HG03342 (cell line): Measurements from ENCODE around the gene MARCHF10.
A peak's percentile ranks its signal among the peaks of the same experiment; 100 is the strongest.

Experiments used
- ATAC-seq: cut with Tn5 transposase; IDR thresholded peaks from one replicate; pipeline ENCODE4 v1.9.1; 2021; ENCODE audit warnings: mild to moderate bottlenecking, moderate library complexity; ENCODE audit not compliant: unreplicated experiment

MARCHF10 gene

GRCh38 chr17:62755141-62755851, 52.8 kb downstream of the MARCHF10 start:
- no peak for ATAC-seq

- ATAC-seq: no peak
These were observed 53.5 kb downstream of the MARCHF10 start for GRCh38 chr17:62754631-62755030.

DNA sequence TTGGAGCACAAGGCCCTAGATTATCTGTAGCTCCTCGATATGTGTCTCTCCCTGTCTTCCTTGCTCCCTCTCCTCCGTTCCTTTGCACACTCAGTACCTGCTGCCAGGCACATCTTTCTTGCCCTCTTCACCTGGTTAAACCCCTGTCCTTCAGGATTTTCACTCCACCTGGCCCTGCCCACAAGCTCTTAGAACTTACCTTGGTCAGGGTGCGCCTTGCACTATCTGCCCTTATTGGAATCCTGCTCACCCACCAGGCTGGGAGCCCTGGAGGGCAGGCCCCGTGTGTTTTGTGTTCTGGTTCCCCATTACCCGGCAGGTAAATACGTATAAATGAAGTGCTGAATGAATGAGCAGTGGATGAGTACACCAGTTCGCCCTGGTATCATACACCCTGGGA, 54.6 kb downstream of the MARCHF10 start:
- ATAC-seq: no peak

DNA sequence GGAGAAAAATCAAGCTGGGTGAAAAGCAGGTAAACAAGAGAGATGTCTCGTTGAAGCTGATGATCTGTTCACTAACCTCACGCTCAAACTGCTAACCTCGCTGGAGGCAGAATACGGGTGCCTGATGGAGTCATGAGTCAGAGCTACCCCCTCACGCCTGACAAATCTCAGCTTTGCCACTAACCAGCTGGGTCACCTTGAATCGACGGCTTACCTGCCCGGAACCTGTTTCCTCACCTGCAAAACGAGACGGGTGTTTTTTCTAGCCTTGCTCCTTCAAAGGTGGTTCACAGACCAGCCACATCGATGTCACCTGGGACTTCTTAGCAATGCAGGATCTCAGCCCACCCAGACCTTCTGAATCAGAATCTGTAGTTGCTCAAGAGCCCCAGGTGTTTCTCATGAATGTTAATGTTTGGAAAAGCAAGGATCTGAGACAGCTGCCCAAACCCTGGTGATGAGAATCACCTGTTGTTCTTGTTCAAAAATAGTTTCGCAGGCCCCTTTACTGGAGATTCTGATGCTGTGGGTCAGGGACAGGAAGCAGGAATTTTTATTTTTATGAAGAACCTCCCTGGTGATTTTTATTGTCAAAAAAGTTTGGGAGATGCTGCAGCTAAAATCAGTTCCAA, 56.9 kb downstream of the MARCHF10 start:
- ATAC-seq: no peak

GRCh38 chr17:62750631-62751051, 57.5 kb downstream of the MARCHF10 start:
- ATAC-seq: no peak

DNA sequence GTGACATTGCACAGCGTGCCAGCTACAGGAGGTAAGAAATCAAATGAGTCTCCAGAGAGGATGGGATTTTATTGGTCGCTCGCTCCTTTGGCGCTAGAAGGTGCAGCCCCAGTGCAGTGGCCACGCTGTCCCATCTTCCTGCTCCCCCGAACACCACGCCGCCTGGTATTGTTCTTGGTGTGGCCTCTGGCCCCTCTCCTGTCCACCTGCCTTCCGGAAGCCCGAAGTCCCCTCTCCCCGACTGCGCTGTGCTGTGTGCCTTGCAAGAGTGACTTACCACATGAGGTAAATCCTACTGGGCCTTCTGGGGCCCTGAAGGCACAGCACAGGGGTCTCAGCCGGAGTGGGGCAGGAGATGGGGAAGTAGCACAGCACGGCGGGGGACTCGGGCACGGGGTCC, 58.2 kb downstream of the MARCHF10 start:
- no peak for ATAC-seq

DNA sequence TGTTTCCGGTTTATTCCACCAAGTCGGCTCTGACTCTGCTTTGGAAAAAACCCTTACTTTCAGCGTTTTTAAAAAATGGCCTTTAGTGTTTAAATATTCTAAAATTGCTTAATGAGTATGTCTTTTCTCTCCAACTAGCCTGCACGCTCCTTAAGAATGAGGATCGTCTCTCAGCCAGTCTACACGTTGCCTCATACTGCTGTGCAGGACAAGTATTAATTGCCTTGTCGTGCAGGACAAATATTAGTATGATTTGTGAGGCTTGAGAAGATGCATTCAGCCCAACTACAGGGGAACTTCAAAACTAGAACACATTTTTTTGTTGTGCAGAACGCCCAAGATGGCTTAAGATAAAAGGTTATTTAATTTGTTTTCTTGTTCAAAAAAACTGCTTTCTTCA, 61.2 kb downstream of the MARCHF10 start:
- no peak for ATAC-seq

GRCh38 chr17:62745806-62746205, 62.3 kb downstream of the MARCHF10 start:
- no peak for ATAC-seq

DNA sequence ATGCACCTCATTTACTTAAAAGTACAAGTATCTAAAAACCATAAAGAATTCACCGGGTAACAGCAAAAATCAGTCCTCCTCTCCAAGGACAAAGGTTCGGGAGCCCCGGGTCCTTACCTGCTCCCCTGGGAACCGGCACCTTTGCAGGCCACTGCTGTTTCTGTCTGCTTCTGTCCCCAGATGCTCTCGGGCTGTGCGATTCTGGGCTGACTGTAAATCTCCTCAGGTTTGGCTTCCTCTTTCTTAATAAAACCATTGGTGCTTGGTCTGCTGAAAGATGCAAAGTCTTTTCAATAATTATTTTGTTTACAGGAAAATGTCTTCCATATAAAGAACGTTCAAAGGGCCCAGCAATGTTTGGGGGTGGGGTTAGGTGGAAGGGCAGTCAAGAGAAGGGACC, 63.9 kb downstream of the MARCHF10 start:
- no peak for ATAC-seq

GRCh38 chr17:62741290-62741689, 66.8 kb downstream of the MARCHF10 start:
- peak; percentile 69 for ATAC-seq

DNA sequence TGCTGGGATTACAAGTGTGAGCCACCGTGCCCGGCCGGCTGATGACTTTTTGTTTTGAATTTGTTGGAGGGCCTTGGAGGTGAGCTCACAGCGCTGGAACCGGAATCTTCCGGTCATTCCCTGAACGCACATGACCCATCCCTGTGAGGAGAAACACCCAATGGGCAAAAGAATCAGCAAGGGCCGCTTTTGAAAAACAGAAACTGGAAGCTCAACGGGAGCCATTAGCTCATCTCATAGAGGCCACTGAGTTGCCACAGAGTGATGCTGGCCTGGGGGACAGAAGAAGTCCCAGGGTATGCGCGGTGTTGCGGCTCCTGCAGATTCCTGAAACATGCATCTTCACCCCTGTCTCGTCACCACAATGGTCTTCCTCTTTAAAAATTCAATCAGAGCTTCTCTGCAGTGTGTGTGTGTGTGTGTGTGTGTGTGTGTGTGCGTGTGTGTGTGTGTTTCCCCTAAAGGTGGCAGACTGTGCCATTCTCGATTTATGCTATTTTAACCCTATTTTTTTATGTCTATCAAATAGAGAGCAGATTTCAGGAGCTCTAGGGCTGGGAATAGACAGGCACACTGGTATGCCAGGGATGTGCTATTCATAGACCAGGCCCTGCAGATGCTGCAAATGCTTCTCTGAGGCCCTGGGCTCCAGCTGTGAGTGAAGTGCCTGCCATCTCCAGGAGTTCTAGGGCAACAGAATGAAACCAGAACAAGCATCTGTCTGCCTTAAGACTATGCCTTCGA, 68.3 kb downstream of the MARCHF10 start:
- no peak for ATAC-seq

DNA sequence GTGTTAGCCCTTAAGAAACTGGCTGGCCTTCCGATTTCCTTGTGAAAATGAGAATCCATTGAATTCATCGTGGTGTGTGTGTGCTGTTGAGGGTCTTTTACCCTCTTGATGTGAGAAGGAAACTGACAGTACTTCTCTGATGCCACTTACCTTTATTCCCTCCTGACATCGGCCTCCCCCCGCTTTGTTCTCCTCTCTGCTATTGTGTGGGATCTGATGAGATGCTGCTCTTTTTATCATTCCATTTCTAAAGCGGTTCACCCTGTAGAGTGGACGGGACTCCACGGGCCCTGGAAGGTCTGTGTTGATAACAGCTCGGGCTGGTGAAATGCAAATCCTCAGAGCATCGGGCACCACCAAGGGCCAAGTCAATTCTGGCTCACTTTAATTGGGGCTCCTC, 69.8 kb downstream of the MARCHF10 start:
- no peak for ATAC-seq

- ATAC-seq: no peak
These were observed 70.6 kb downstream of the MARCHF10 start for GRCh38 chr17:62737513-62737912.

- ATAC-seq: no peak
These were observed 73.0 kb downstream of the MARCHF10 start for GRCh38 chr17:62735044-62735651.

DNA sequence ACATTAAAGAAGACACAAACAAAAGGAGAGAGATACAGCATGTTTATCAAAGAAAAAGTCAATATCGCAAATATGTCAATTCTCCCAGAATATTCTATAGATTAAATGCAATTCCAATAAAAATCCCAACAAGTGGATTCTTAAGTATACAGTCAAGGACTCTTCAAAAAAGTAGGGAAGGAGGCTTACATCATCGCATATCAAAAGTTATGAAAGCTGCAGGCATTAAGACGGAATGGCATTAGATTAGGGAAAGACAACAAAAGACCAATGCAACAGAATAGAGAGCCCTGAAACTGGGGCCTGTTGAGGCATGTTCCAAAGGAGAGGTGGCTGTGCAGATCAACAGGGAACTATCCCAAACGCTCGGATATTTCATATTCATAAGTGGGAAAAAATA, 76.0 kb downstream of the MARCHF10 start:
- ATAC-seq: no peak

DNA sequence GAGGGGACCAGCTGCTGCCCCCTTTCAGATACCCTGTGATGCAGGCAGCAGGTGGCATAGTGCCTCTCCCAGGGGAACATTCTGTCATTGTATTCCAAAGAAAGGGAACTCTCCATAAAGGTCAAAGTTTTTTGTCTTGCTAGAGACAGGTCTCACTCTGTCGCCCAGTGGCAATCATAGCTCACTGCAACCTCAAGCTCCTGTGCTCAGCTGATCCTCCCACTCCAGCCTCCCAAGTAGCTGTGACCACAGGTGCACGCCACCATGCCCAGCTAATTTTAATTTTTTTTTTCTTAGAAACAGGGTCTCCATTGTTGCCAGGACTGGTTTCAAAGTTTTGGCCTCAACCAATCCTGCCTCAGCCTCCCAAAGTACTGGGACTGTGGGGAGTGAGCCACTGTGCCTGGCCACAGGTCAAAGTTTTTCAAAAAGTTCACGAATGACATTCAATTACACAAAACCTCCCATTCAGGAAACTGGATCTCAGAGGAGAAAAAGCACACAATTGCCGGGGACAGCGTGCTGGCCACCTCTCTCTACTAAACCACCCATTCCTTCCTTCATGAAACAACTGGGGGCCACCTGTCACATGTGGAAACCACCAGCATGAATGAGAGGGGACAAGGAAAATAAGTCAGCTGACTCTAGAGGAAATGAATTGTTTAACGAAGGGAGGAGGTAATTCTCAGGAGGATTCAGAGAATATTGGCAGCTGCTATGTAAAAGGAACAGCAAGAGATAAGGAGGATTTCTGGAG, 80.0 kb downstream of the MARCHF10 start:
- no peak for ATAC-seq

- no peak for ATAC-seq
These were observed 82.3 kb downstream of the MARCHF10 start for GRCh38 chr17:62725791-62726249.

- ATAC-seq: peak; percentile 88
These were observed 83.5 kb downstream of the MARCHF10 start for GRCh38 chr17:62724398-62725146.

- no peak for ATAC-seq
These were observed 84.3 kb downstream of the MARCHF10 start for GRCh38 chr17:62723842-62724241.

DNA sequence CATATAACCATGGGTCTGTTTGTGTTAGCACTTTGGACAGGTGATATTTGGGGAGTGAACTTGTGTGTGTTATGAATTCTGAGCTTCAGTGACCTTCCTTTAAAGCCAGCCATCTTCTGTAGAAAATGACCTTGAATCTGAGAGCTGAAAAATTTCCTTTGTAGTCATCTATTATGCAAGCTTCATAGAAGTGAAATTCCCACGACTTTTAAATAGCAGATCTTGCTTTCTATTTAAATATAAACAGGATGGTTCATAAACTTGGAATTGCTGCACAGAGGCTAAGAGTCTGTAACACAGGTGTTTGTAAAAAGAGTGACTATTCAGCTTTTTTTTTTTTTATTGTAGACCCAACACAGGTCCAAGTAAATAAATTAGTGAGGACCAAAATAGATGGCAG, 85.5 kb downstream of the MARCHF10 start:
- ATAC-seq: no peak
